ENCODE data around the gene TPGS1.

Gene TPGS1

GRCh38 chr19:507286-508203 lies at the start of gene TPGS1:
TPGS1 (plus strand) TSS chr19:507497; CDS start chr19:507507, 10 bp downstream.
- H3K9me3 ChIP-seq (ENCODE audit: control insufficient read depth in 2 of 2, low read length in 2 of 2), result no peaks in the 10 kb centered on the region
- H3K36me3 ChIP-seq (ENCODE audit: control insufficient read depth in 2 of 2, insufficient read depth in 2 of 2, low read length in 2 of 2), result peaks cover 0 to 6% of the 10 kb centered on the region in 2 donors
- H3K27me3 ChIP-seq (ENCODE audit: control insufficient read depth in 1 of 2, insufficient read depth in 2 of 2, low read length in 2 of 2), result no peaks in the 10 kb centered on the region
- peaks cover 32% of the 10 kb centered on the region for H3K4me1 ChIP-seq (ENCODE audit: control insufficient read depth, insufficient read depth, low read length)
- peak within 1 kb of the TSS; percentile 91 for H3K27ac ChIP-seq (ENCODE audit: low read length)
- peak within 1 kb of the TSS; percentile 81 to 82 for H3K9ac ChIP-seq (ENCODE audit: low read length in 2 of 2)
- peak within 1 kb of the TSS; percentile 64 to 90 for H3K4me3 ChIP-seq (ENCODE audit: low read length in 2 of 2)

- Histone ChIP-seq H3K27me3 (ENCODE audit: control insufficient read depth in 1 of 2, insufficient read depth in 2 of 2, low read length in 2 of 2) (no peaks in the 10 kb centered on the region), H3K9me3 (ENCODE audit: control insufficient read depth in 2 of 2, low read length in 2 of 2) (no peaks in the 10 kb centered on the region), H3K4me3 (ENCODE audit: low read length in 2 of 2) (no peak overlapping the region), H3K9ac (ENCODE audit: low read length in 2 of 2) (no peak overlapping the region), H3K27ac (ENCODE audit: low read length) (no peak overlapping the region), H3K36me3 (ENCODE audit: control insufficient read depth in 2 of 2, insufficient read depth in 2 of 2, low read length in 2 of 2) (peaks cover 0 to 2% of the 10 kb centered on the region in 2 donors), H3K4me1 (ENCODE audit: control insufficient read depth, insufficient read depth, low read length) (peaks cover 10% of the 10 kb centered on the region)
Observed at GRCh38 chr19:457636-458035, 49.7 kb upstream of the TPGS1 start.

DNA sequence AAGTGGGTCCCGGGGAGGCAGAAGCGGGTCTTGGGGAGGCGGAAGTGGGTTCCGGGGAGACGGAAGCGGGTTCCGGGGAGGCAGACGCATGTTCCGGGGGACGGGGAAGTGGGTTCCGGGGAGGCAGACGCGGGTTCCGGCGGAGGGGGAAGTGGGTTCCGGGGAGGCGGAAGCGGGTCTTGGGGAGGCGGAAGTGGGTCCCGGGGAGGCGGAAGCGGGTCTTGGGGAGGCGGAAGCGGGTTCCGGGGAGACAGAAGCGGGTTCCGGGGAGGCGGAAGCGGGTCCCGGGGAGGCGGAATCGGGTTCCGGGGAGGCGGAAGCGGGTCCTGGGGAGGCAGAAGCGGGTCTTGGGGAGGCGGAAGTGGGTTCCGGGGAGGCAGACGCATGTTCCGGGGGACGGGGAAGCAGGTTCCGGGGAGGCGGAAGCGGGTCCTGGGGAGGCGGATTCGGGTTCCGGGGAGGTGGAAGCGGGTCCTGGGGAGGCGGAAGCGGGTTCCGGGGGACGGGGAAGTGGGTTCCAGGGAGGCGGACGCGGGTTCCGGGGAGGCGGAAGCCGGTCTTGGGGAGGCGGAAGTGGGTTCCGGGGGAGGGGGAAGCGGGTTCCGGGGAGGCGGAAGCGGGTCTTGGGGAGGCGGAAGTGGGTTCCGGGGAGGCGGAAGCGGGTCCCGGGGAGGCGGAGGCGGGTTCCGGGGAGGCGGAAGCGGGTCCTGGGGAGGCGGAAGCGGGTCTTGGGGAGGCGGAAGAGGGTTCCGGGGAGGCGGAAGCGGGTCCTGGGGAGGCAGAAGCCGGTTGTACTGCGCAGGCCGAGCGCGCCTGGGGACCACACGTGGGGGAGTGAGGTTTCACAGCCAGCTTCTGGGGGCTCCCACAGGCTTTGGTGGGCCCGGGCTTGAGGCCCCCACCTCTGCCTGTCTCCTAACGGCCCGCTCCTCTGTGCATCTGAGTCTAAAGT lies 48.9 kb upstream of the TPGS1 start:
- Histone ChIP-seq H3K36me3 (ENCODE audit: control insufficient read depth in 2 of 2, insufficient read depth in 2 of 2, low read length in 2 of 2) (peaks cover 0 to 2% of the 10 kb centered on the region in 2 donors), H3K4me1 (ENCODE audit: control insufficient read depth, insufficient read depth, low read length) (peaks cover 10% of the 10 kb centered on the region), H3K27me3 (ENCODE audit: control insufficient read depth in 1 of 2, insufficient read depth in 2 of 2, low read length in 2 of 2) (no peaks in the 10 kb centered on the region), H3K9ac (ENCODE audit: low read length in 2 of 2) (no peak overlapping the region), H3K9me3 (ENCODE audit: control insufficient read depth in 2 of 2, low read length in 2 of 2) (no peaks in the 10 kb centered on the region), H3K4me3 (ENCODE audit: low read length in 2 of 2) (no peak overlapping the region), H3K27ac (ENCODE audit: low read length) (no peak overlapping the region)

- Histone ChIP-seq H3K4me1 (ENCODE audit: control insufficient read depth, insufficient read depth, low read length) (peaks cover 10% of the 10 kb centered on the region), H3K27ac (ENCODE audit: low read length) (peak overlapping the region; percentile 46), H3K9me3 (ENCODE audit: control insufficient read depth in 2 of 2, low read length in 2 of 2) (no peaks in the 10 kb centered on the region), H3K9ac (ENCODE audit: low read length in 2 of 2) (peak overlapping the region; percentile 78 to 81), H3K36me3 (ENCODE audit: control insufficient read depth in 2 of 2, insufficient read depth in 2 of 2, low read length in 2 of 2) (no peaks in the 10 kb centered on the region), H3K27me3 (ENCODE audit: control insufficient read depth in 1 of 2, insufficient read depth in 2 of 2, low read length in 2 of 2) (no peaks in the 10 kb centered on the region), H3K4me3 (ENCODE audit: low read length in 2 of 2) (peak overlapping the region; percentile 78 to 86)
Observed at GRCh38 chr19:459724-460511, 47.4 kb upstream of the TPGS1 start.

DNA sequence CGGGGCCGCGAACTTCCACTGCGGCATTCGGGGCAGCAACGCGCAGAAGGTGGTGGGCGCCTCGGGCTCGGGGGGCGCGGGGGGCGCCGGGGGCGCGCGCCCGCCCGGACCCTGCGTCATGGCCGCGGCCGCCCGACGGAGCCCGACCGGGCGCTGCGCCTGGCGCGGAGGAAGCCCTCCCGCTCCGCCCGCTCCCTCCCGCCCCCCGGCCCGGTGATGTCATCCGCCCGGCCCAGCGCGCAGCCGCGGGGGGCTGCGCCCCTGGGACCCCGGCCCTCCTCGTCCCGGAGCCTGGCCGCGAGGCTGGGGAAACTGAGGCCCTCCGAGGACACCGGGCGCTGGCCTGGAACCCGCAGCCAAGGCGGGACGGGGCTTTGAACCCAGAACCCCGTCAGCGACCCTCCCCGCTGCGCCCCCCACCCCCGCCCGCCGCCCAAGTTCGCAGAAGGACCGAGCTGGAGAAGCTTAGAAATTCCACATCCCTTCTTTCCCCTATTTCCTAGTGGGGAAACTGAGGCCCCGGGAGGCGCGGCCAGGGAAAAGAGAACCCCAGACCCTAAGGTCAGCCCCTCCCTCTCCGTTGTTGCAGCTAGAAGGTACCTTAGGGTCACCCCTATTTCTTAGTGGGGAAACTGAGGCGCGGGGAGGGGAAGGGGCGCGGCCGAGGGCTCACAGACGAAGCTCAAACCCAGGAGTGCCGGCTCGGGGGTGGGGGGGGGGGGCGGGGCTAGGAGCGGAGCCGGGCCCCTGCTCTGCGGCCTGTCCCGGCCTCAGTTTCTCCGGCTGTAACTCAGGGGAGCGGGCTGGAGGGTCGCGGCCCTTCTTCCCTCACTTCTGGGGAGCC lies 46.2 kb upstream of the TPGS1 start, which contains the start of gene SHC2:
Gene SHC2 (minus strand): TSS at position 157 of the 844 bp plus-strand sequence. CDS start 37 bp downstream, at position 120.
- Histone ChIP-seq H3K9me3 (ENCODE audit: control insufficient read depth in 2 of 2, low read length in 2 of 2) (no peaks in the 10 kb centered on the region), H3K27me3 (ENCODE audit: control insufficient read depth in 1 of 2, insufficient read depth in 2 of 2, low read length in 2 of 2) (no peaks in the 10 kb centered on the region), H3K36me3 (ENCODE audit: control insufficient read depth in 2 of 2, insufficient read depth in 2 of 2, low read length in 2 of 2) (no peaks in the 10 kb centered on the region), H3K4me1 (ENCODE audit: control insufficient read depth, insufficient read depth, low read length) (peaks cover 10% of the 10 kb centered on the region), H3K27ac (ENCODE audit: low read length) (peak within 1 kb of the TSS; percentile 46), H3K4me3 (ENCODE audit: low read length in 2 of 2) (peak within 1 kb of the TSS; percentile 78 to 86), H3K9ac (ENCODE audit: low read length in 2 of 2) (peak within 1 kb of the TSS; percentile 78 to 81)

- Histone ChIP-seq H3K9me3 (ENCODE audit: control insufficient read depth in 2 of 2, low read length in 2 of 2) (no peaks in the 10 kb centered on the region), H3K27me3 (ENCODE audit: control insufficient read depth in 1 of 2, insufficient read depth in 2 of 2, low read length in 2 of 2) (no peaks in the 10 kb centered on the region), H3K36me3 (ENCODE audit: control insufficient read depth in 2 of 2, insufficient read depth in 2 of 2, low read length in 2 of 2) (no peaks in the 10 kb centered on the region), H3K4me1 (ENCODE audit: control insufficient read depth, insufficient read depth, low read length) (peaks cover 10% of the 10 kb centered on the region), H3K9ac (ENCODE audit: low read length in 2 of 2) (no peak overlapping the region), H3K4me3 (ENCODE audit: low read length in 2 of 2) (peak overlapping the region in 1 of 2 donors; percentile 67), H3K27ac (ENCODE audit: low read length) (no peak overlapping the region)
Observed at GRCh38 chr19:461721-462551, 45.4 kb upstream of the TPGS1 start.

GRCh38 chr19:463483-464207 lies 43.7 kb upstream of the TPGS1 start:
- H3K27me3 ChIP-seq (ENCODE audit: control insufficient read depth in 1 of 2, insufficient read depth in 2 of 2, low read length in 2 of 2), result no peaks in the 10 kb centered on the region

DNA sequence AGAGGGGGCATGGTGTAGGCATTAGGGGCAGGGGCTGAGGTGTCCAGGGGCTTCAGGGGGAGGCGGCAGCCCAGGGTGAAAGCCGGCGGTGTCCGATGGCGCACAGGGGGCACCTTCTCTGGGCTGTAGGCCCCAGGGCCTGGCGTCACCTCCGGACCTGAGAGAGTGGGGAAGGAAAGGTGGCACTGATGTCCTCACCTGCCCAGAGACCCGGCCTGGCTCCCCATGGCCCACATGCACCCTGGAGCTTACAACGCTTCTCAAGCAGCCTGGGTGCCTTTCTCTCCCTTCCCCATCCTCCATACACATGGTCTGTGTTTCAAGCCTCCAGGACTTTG lies 43.1 kb upstream of the TPGS1 start:
- Histone ChIP-seq H3K4me1 (ENCODE audit: control insufficient read depth, insufficient read depth, low read length) (peaks cover 10% of the 10 kb centered on the region), H3K27me3 (ENCODE audit: control insufficient read depth in 1 of 2, insufficient read depth in 2 of 2, low read length in 2 of 2) (no peaks in the 10 kb centered on the region), H3K36me3 (ENCODE audit: control insufficient read depth in 2 of 2, insufficient read depth in 2 of 2, low read length in 2 of 2) (no peaks in the 10 kb centered on the region), H3K9ac (ENCODE audit: low read length in 2 of 2) (no peak overlapping the region), H3K4me3 (ENCODE audit: low read length in 2 of 2) (no peak overlapping the region), H3K27ac (ENCODE audit: low read length) (no peak overlapping the region), H3K9me3 (ENCODE audit: control insufficient read depth in 2 of 2, low read length in 2 of 2) (no peaks in the 10 kb centered on the region)

More at GRCh38 chr19:463483-464207, 43.7 kb upstream of the TPGS1 start:
- Histone ChIP-seq H3K9me3 (ENCODE audit: control insufficient read depth in 2 of 2, low read length in 2 of 2) (no peaks in the 10 kb centered on the region), H3K36me3 (ENCODE audit: control insufficient read depth in 2 of 2, insufficient read depth in 2 of 2, low read length in 2 of 2) (no peaks in the 10 kb centered on the region), H3K4me1 (ENCODE audit: control insufficient read depth, insufficient read depth, low read length) (peaks cover 10% of the 10 kb centered on the region), H3K27ac (ENCODE audit: low read length) (no peak overlapping the region), H3K4me3 (ENCODE audit: low read length in 2 of 2) (no peak overlapping the region), H3K9ac (ENCODE audit: low read length in 2 of 2) (no peak overlapping the region)
